HPDE6-E6E7 (cell line): Measurements from ENCODE around the gene SESN1.

Experiments used
- DNase-seq: peaks from one replicate; pipeline ENCODE4 v3.0.0; 2011; ENCODE audit warnings: missing footprints; ENCODE audit errors: extremely low spot score

The SESN1 gene

GRCh38 chr6:109029313-109029712 is 65.3 kb downstream of the SESN1 start:
- DNase-seq = no peak

DNA sequence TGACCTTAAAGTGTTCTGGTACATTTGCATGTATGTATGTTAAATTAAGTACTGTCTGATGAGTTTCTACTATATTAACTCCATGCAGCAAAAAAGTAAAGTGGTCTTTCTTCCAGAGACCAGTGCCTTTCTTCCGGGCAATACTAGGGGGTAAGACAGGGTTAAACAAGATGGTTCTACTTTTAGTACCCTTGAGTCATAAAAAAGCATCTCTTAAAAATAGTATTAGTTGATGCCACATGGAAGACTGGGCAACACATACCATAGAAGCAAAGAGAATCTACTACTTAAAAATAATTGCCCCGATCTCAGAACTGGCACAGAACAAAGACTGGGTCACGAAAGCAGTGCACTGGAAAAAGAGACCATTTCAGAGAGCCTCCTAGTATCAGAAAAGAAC is 66.2 kb downstream of the SESN1 start:
- DNase-seq = no peak

- DNase-seq = no peak
Measured at GRCh38 chr6:109027964-109028363, 66.7 kb downstream of the SESN1 start.

DNA sequence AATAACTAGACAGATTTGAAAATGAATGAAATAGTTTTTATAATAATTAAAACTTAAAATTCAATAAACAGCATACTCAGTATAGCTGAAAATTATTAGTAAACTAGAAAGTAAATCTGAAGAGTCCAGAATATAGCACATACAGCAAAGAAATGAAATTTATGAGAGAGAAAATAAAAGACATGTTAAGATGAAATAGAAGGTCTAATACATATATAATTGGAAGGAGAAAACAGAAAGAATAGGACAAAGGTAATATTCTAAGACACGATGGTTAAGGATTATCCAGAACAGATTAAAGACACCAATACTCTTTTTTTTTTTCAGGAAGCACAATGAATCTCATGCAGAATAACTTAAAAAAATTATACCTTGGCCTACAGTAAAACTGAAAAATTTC is 69.0 kb downstream of the SESN1 start:
- no peak for DNase-seq

GRCh38 chr6:109024784-109025183 is 69.9 kb downstream of the SESN1 start:
- DNase-seq = no peak

DNA sequence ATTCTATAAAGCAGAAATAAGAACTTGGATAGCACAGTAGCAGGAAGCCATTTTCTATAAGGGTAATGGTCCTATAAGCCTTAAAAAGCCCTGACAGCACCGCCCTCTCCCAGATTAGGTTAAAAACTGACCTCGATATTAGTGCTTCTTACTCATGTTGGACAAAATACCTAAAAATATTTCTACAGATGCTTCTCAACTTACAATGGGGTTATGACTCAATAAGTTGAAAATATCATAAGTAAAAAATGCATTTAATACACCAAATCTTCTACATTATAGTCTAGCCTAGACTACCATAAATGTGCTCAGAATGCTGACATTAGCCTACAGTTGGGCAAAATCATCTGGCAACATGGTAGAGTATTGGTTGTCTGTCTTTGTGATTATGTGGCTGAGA is 70.3 kb downstream of the SESN1 start:
- no peak for DNase-seq

DNA sequence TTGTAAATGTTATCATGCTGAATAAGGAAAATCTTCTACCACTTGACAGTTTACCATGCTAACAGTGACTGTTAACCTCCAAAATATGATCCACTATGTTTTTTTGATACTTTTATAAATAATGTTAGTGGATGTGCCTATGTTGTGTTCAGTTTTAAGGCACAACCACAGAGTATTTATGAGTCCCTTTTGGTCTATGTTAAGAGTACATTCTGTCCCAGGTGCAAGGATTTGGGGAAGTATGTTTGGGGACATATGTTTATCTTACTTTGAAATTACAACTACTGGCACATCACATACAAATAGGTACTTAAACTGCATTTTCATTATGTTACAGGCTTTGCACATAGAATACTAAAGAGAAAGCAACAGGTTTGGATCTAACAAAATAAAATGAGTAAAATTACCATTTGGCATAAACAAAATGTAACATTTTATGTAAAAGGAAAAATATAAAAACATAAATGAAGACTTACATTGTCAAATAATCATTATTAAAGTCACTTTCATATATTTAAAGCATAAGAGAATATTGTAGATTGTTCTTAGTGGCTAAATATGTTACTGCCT is 71.2 kb downstream of the SESN1 start:
- DNase-seq = no peak

DNA sequence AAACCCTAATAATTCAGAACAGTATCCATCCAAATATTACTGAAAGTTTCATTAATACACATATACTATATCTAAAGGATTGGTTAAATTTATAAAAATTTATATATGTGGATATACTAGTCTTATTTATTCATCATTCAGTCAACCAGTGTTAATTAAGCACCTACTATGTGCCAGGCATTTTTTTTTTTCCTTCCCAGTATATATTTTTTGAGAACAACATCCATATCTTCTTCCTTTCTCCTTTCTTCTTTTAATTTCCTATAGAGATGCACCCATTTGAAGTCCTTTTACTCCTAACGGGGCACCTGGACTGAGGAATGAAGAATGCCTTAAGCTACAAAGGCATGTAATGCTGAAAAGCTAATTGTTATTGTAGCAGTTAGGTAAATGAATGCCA is 72.8 kb downstream of the SESN1 start:
- DNase-seq = no peak

DNA sequence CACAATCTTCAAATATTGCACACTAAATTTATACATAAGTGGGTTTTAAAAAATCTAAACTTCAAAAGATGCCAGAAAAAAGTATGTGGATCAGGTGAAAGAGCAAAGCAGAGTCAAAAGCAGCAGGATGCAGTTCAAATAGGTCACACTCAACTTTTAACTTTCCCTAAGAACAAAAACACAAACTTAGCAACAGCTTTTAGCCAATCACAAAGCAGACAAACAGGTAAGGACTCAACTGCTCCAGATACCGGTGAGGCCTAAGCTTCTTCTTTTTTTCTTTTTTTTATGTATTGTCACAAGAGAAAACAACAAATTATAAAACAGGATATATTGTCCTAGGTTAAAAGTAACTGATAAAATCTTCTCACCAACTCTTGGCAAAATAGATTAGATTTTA is 74.7 kb downstream of the SESN1 start:
- no peak for DNase-seq

- DNase-seq = peak; percentile 31
Measured at GRCh38 chr6:109015176-109015575, 79.5 kb downstream of the SESN1 start.

DNA sequence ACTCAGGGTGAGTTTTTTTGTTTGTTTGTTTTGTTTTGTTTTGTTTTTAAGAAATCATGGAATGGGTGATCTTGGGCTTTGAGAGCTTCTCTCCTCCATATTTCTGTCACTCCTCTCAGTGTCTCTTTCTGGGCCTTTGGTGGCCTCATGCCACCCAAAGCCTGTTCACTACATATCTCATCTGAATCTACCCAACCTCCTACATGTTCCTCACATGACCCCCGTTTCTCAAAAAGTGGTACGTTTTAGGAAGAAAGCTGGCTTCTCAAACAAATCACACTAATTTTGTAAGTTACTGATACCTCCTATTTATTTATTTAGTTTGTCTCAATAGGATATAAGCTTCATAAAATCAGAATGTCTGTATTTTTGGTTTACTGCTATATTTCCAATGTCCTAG is 80.0 kb downstream of the SESN1 start:
- DNase-seq = no peak

DNA sequence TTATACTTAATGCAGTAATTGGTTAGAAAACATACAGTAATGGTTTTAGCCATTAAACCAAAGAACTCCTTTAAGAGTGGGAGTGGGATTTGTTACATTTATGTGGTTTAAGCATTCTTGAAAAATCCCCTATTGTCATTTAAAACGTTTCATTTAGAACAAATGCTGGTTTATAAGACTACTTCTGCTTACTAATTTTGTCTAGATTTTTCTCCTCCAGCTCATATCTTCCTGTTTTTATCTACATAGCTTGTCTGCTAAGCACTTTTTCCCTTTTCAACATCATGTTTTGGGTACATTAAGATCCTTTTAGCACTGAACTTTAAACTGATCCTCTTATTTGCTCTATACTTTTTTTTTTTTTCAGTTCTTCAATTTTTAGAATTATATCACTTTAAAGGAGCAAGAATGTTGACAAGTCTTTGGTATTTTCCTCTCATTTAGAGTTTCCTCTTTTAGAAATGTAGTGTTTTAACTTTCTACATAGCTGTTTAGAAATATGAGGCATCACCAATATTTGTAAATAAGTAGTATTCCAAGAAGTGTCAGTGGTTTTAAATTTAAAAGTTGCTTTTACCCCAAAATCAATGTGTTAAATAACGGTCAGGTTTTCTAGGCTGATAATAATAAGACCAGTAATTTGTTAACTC is 80.9 kb downstream of the SESN1 start:
- no peak for DNase-seq

GRCh38 chr6:109010705-109011102 is 83.9 kb downstream of the SESN1 start:
- no peak for DNase-seq

- DNase-seq = no peak
Measured at GRCh38 chr6:109009962-109010704, 84.5 kb downstream of the SESN1 start.

DNA sequence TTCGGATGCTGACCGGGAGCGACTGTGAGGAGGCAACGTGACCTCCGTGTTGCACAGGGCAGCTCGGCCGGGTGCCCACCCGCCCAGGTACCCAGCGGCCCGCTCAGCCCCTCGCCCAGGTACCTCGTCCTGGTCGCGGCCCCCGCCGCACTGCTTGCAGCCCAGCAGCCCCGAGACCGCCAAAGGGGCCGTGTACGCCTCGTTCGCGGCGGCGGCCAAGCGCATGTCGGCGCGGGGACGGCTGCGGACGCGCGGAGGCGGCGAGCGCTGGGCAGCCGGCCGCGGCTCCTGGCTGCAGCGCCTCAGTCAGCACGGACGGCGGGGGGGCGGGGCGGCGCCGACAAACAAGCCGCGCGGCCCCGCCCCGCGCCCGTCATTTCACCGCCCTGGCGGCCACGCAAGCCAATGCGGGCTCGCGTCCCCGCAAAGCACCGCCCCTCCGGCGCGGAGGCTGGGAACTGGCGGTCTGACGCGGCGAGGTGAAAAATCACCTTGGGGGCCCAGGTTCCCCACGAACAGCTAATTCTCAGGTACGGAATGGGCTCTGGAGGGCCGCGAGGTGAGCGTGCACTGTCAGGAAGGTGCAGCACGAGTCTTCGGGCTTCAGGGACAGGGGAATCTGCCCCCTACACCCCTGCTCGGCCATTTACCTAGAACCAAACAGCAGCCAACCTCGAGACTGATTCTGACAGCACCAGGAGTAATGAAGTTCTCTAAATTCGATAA is 85.2 kb downstream of the SESN1 start:
- DNase-seq = peak; percentile 70

- peak; percentile 31 for DNase-seq
Measured at GRCh38 chr6:109008537-109009235, 86.0 kb downstream of the SESN1 start.

- DNase-seq = no peak
Measured at GRCh38 chr6:109008054-109008453, 86.6 kb downstream of the SESN1 start.

- no peak for DNase-seq
Measured at GRCh38 chr6:109007521-109007920, 87.1 kb downstream of the SESN1 start.

- DNase-seq = no peak
Measured at GRCh38 chr6:109006818-109007217, 87.8 kb downstream of the SESN1 start.

DNA sequence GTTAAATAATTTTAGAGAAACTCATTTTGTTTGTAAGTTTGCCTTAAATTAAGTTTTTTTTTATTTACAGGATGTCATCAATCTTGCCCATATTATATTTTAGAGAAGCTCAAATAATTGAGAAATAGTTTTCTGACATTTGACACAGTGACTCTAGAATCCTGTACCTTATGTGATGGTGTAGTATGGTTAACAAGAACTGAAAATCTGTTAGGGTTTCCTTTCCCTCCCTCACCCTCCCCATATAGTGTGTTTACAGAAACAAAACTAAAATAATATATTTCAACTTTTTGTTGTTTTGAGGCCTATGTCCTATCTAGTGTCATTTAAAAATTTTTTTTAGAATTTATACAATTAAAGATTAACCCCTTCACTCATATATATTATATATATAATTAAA is 91.8 kb downstream of the SESN1 start:
- no peak for DNase-seq

DNA sequence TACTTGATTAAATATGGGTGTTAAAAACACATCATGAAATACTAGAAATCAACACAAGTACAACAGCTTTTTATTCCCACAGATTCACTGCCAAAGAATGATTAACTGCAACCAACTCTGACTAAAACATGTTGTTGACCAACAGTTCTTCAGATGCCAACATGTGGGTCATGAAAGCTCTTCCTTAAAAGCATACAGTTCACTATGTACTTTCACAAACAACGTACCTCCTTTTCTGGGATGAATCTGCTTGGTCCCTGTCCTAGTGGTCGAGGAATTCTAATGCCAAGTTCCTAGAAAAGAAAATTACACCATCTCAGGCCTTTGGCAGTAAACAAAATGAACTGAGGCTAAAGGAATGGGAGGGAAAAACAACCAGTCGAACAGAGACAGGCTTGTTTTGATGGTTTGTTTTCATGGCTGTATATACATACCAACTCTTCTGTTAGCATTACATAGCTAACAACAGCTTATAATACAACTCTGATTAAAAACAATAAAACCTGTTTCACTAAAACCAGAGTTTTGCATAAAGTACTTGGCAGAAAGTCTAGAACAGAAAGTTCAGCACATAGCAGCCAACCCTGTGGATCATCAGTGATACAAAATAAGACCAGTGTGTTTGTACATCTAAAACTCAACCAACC is 92.5 kb downstream of the SESN1 start:
- DNase-seq = no peak
